Ascending aorta (tissue), 2 donors: ENCODE data around the gene CREB5. TPM values are rescaled to one million over a fixed set of nuclear protein-coding genes. Genes with fewer than 3 reads are reported as not detected.

ENCODE experiments used
- DNase-seq, 2 donors: peaks; one replicate each; pipeline ENCODE4 v3.0.0-alpha.2; 2019; ENCODE audit warnings: low spot score in 2 of 2
- H3K27ac ChIP-seq, 2 donors: fragments of 200-600 bp; sonication (generic); one replicate each; pipeline ENCODE4 v1.5.1; 2016 to 2017; ENCODE audit warnings: mild to moderate bottlenecking in 1 of 2
- H3K27me3 ChIP-seq: fragments of 200-600 bp; sonication (generic); one replicate; pipeline ENCODE4 v1.5.1; 2017
- H3K36me3 ChIP-seq, 2 donors: fragments of 200-600 bp; sonication (generic); one replicate each; pipeline ENCODE4 v1.5.1; 2016
- H3K4me1 ChIP-seq, 2 donors: fragments of 200-600 bp; sonication (generic); one replicate each; pipeline ENCODE4 v1.5.1; 2016 to 2017; ENCODE audit warnings: mild to moderate bottlenecking in 1 of 2
- H3K4me3 ChIP-seq, 2 donors: fragments of 200-600 bp; sonication (generic); one replicate each; pipeline ENCODE4 v1.5.1; 2016 to 2017; ENCODE audit warnings: mild to moderate bottlenecking in 1 of 2
- H3K9me3 ChIP-seq, 2 donors: fragments of 200-600 bp; sonication (generic); one replicate each; pipeline ENCODE4 v1.5.1; 2016
- intact Hi-C: fragments of 100-400 bp; cut with DNase I; formaldehyde crosslinking; loops from one replicate; pipeline ENCODE4 v1.15.1; 2023
- total RNA-seq: library from RNA; depleted of rRNA; stranded (reverse); fragments of >200 nt; gene quantifications from one replicate; pipeline ENCODE4 v1.1.0, GENCODE V29; 2016
- TF ChIP-seq, protein P1 (sequence below), 3 experiments: fragments of 200-600 bp in 2 of 3; fragments of 450-650 bp in 1 of 3; sonication (generic) in 2 of 3; IDR thresholded peaks; one replicate each; pipeline ENCODE4 v1.5.1; 2016 to 2019; ENCODE audit warnings: antibody characterized with exemption in 3 of 3, mild to moderate bottlenecking in 1 of 3, moderate library complexity in 1 of 3

Gene CREB5
- total RNA-seq, 1 donor from 2014 or later, result 143 TPM

DNA sequence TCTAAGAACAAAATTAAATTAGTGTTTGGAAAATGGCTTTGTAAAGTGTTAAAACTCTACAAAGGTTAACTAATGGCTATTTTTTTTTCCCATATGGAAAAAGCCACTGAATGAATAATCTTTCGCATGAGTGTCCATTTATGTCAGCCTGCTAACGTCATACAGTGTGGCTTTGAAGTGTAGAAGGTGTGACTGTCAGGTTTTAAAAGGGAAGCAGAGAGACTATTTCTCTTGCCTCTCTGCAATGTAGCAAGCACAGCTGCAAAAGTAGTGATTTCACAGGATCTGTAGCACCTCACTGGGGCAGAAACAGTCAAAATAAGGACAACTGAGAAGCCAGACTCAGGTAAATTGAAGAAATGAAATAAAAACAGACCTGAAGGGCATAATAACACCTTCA is 53.4 kb downstream of the CREB5 start:
- DNase-seq, result no peak
- no peaks in the 10 kb centered on the region for H3K36me3 ChIP-seq
- H3K27ac ChIP-seq, result no peak overlapping the region
- H3K4me3 ChIP-seq, result no peak overlapping the region
- H3K9me3 ChIP-seq, result no peaks in the 10 kb centered on the region
- H3K27me3 ChIP-seq, result no peaks in the 10 kb centered on the region
- intact Hi-C loops, result no loop called here
- TF ChIP-seq, protein P1, sequence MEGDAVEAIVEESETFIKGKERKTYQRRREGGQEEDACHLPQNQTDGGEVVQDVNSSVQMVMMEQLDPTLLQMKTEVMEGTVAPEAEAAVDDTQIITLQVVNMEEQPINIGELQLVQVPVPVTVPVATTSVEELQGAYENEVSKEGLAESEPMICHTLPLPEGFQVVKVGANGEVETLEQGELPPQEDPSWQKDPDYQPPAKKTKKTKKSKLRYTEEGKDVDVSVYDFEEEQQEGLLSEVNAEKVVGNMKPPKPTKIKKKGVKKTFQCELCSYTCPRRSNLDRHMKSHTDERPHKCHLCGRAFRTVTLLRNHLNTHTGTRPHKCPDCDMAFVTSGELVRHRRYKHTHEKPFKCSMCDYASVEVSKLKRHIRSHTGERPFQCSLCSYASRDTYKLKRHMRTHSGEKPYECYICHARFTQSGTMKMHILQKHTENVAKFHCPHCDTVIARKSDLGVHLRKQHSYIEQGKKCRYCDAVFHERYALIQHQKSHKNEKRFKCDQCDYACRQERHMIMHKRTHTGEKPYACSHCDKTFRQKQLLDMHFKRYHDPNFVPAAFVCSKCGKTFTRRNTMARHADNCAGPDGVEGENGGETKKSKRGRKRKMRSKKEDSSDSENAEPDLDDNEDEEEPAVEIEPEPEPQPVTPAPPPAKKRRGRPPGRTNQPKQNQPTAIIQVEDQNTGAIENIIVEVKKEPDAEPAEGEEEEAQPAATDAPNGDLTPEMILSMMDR (IDR thresholded peaks at IDR 0.05), result no peak
- no peaks in the 10 kb centered on the region for H3K4me1 ChIP-seq

DNA sequence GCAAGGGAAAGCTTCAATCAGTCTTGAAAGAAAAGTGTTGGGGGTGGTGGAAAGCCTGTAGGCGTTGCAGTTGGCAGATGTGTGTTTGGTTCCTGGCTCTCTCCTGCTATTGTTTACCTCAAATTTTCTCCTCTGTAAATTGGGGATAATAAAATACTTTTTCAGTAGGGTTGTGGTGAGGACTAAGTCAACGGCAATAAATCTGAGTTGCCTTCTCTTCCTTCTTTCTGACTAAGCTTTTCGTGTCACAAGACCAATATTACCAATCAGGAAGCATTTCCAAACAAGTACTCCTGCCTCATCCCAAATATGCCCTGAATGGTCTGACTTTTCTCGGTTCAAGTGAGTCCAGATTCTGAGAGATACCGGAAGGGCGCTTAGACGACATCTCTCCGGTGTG is 54.0 kb downstream of the CREB5 start:
- H3K4me1 ChIP-seq, result no peaks in the 10 kb centered on the region
- no peaks in the 10 kb centered on the region for H3K9me3 ChIP-seq
- TF ChIP-seq, protein P1 (IDR thresholded peaks at IDR 0.05), result no peak
- H3K36me3 ChIP-seq, result no peaks in the 10 kb centered on the region
- intact Hi-C loops, result no loop called here
- H3K27ac ChIP-seq, result no peak overlapping the region
- no peaks in the 10 kb centered on the region for H3K27me3 ChIP-seq
- DNase-seq, result no peak
- no peak overlapping the region for H3K4me3 ChIP-seq

DNA sequence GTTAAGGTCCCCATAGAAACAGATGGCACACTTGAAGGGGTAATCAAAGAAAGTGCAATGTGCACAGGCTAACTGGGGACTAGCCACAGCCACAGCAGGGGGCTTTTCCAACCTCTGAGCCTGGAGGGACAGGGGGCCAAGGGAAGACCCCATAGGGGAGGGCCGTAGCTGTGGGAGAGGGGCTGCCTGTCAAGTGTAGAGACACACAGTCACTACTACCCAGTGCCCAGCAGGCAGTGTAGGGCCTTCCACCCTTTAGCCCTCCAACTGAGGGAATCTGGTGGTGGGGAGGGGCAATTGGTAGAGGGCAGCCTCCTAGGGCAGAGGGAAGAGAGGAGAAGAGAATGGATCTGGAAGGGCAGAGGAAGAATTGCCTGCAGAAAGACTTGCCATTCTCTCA is 54.6 kb downstream of the CREB5 start:
- H3K9me3 ChIP-seq, result no peaks in the 10 kb centered on the region
- no peaks in the 10 kb centered on the region for H3K36me3 ChIP-seq
- no peak overlapping the region for H3K27ac ChIP-seq
- intact Hi-C loops, result no loop called here
- TF ChIP-seq, protein P1 (IDR thresholded peaks at IDR 0.05), result no peak
- no peaks in the 10 kb centered on the region for H3K4me1 ChIP-seq
- H3K27me3 ChIP-seq, result no peaks in the 10 kb centered on the region
- no peak overlapping the region for H3K4me3 ChIP-seq
- no peak for DNase-seq

DNA sequence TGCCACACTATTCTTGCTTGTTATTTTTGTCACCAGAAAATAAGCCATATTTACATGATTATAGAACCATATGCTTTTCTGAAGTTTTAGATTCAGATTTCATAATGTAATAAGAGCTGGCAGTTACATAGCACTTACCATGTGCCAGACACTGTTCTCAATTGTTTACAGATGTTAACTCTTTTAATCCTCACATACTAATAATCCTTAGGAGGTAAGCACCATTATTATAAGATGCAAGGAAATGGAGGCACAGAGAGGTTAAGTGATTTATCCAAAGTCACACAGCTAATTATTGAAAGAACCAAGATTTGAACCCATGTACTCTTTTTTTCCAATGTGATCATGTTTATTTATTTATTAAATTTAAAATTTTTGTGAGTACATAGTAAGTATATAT is 57.2 kb downstream of the CREB5 start:
- no peak for DNase-seq
- Histone ChIP-seq H3K4me1 (peaks cover 0 to under 1% of the 10 kb centered on the region in 2 donors), H3K9me3 (no peaks in the 10 kb centered on the region), H3K27me3 (no peaks in the 10 kb centered on the region), H3K4me3 (no peak overlapping the region), H3K27ac (no peak overlapping the region), H3K36me3 (no peaks in the 10 kb centered on the region)
- intact Hi-C loops, result no loop called here
- TF ChIP-seq, protein P1 (IDR thresholded peaks at IDR 0.05), result no peak

DNA sequence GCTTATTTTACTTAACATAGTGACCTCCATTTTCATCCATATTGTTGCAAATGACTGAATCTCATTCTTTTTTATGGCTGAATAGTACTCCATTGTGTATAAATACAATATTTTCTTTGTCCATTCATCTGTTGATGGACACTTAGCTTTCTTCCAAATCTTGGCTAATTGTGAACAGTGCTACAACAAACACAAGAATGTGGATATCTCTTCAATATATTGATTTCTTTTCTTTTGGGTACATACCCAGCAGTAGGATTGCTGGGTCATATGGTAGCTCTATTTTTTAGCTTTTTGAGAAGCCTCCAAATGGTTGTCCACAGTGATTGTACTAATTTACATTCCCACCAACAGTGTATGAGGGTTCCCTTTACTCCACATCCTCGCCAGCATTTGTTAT is 58.0 kb downstream of the CREB5 start:
- Histone ChIP-seq H3K4me3 (no peak overlapping the region), H3K9me3 (no peaks in the 10 kb centered on the region), H3K4me1 (peaks cover 0 to 3% of the 10 kb centered on the region in 2 donors), H3K27ac (no peak overlapping the region), H3K36me3 (no peaks in the 10 kb centered on the region), H3K27me3 (no peaks in the 10 kb centered on the region)
- intact Hi-C loops, result no loop called here
- no peak for DNase-seq
- TF ChIP-seq, protein P1 (IDR thresholded peaks at IDR 0.05), result no peak

DNA sequence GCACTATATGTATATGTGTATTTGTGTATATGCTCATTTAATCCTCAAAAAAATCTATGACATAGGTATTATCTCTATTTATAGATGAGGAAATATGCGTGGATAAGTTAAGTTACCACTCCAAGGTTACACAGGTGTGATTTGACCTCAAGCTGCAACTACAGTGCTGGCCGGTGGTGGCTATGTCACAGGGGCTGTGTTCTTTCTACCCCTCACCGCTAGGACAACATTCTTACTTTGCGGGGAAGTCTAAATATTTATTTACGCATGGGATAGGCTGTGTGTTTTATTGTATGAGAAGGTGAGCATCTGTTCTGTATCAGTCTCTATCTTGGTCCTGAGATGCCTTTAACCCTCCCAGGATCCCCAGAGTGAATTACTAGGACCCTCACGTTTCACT is 60.0 kb downstream of the CREB5 start:
- H3K4me1 ChIP-seq, result peaks cover 0 to 3% of the 10 kb centered on the region in 2 donors
- H3K27ac ChIP-seq, result no peak overlapping the region
- intact Hi-C loops, result no loop called here
- no peaks in the 10 kb centered on the region for H3K9me3 ChIP-seq
- no peak overlapping the region for H3K4me3 ChIP-seq
- TF ChIP-seq, protein P1 (IDR thresholded peaks at IDR 0.05), result no peak
- DNase-seq, result no peak
- H3K36me3 ChIP-seq, result no peaks in the 10 kb centered on the region
- H3K27me3 ChIP-seq, result no peaks in the 10 kb centered on the region
